ENCODE results near the gene USP34.
"Not testable (repeated sequence)": the region's sequence is repeated elsewhere in the genome, so short reads cannot be mapped to it uniquely, and the experiment has no call there.

USP34 gene

GRCh38 chr2:61456746-61457420, 14.0 kb downstream of the USP34 start:
- DNase-seq, result no peak

- no peak for DNase-seq
These were observed 14.7 kb downstream of the USP34 start for GRCh38 chr2:61456070-61456745.

GRCh38 chr2:61454972-61455371, 15.9 kb downstream of the USP34 start:
- not testable (repeated sequence) for DNase-seq

- no peak for DNase-seq
These were observed 16.5 kb downstream of the USP34 start for GRCh38 chr2:61454383-61454782.

- no peak for DNase-seq
These were observed 18.5 kb downstream of the USP34 start for GRCh38 chr2:61452392-61452791.

- DNase-seq, result no peak
These were observed 19.7 kb downstream of the USP34 start for GRCh38 chr2:61451178-61451577.

- DNase-seq, result peak in 1 of 2 donors; percentile 33
These were observed 20.7 kb downstream of the USP34 start for GRCh38 chr2:61450144-61450543.

GRCh38 chr2:61448229-61448628, 22.7 kb downstream of the USP34 start:
- no peak for DNase-seq

- DNase-seq, result not testable (repeated sequence)
These were observed 23.9 kb downstream of the USP34 start for GRCh38 chr2:61446971-61447370.

GRCh38 chr2:61443342-61444041, 27.4 kb downstream of the USP34 start:
- no peak for DNase-seq

- DNase-seq, result no peak
These were observed 31.5 kb downstream of the USP34 start for GRCh38 chr2:61439241-61440002.

- DNase-seq, result no peak
These were observed 32.2 kb downstream of the USP34 start for GRCh38 chr2:61438670-61439069.

GRCh38 chr2:61437170-61437569, 33.7 kb downstream of the USP34 start:
- no peak for DNase-seq

- no peak for DNase-seq
These were observed 34.8 kb downstream of the USP34 start for GRCh38 chr2:61436092-61436491.

- no peak for DNase-seq
These were observed 35.6 kb downstream of the USP34 start for GRCh38 chr2:61435291-61435690.

GRCh38 chr2:61434314-61434713, 36.6 kb downstream of the USP34 start:
- DNase-seq, result peak in 1 of 2 donors; percentile 39

- no peak for DNase-seq
These were observed 37.3 kb downstream of the USP34 start for GRCh38 chr2:61433606-61434005.

- no peak for DNase-seq
These were observed 37.9 kb downstream of the USP34 start for GRCh38 chr2:61432990-61433389.

- no peak for DNase-seq
These were observed 39.5 kb downstream of the USP34 start for GRCh38 chr2:61431345-61431744.

- peak; percentile 82 to 83 for DNase-seq
These were observed 44.5 kb downstream of the USP34 start for GRCh38 chr2:61426267-61426897.

GRCh38 chr2:61425605-61426155, 45.2 kb downstream of the USP34 start:
- no peak for DNase-seq

- DNase-seq, result no peak
These were observed 47.2 kb downstream of the USP34 start for GRCh38 chr2:61423714-61424113.

Data from CD4-positive, alpha-beta T cell treated with Interleukin-4 for 1 hour (primary cell).